Fibroblast of lung (primary cell): ENCODE results near the gene NDUFS2.

Experiments
- CTCF ChIP-seq, 2 donors: IDR thresholded peaks in 1 of 2; conservative IDR thresholded peaks in 1 of 2; 1 replicate in 1 of 2; 2 replicates in 1 of 2; pipeline ENCODE4 v1.5.1; 2011 to 2012; ENCODE audit warnings: low read length in 2 of 2, control low read depth in 1 of 2, inconsistent platforms in 1 of 2, low read depth in 1 of 2, mild to moderate bottlenecking in 1 of 2
- EZH2 ChIP-seq: IDR thresholded peaks from 2 replicates; pipeline ENCODE4 v1.5.1; 2012; ENCODE audit warnings: low read length, control low read depth, mild to moderate bottlenecking; ENCODE audit errors: missing control alignments

- no peak for TF ChIP-seq CTCF (conservative IDR thresholded peaks at IDR 0.05 in 1 of 2, IDR thresholded peaks at IDR 0.05 in 1 of 2; ENCODE audit: low read depth in 1 of 2, low read length in 2 of 2)
- TF ChIP-seq EZH2 = no peak
Measured at GRCh38 chr1:161196111-161196510, 6.1 kb upstream of the NDUFS2 start.
